B cell (primary cell): ENCODE results near the gene CC2D2B.

ENCODE experiments used
- EZH2 ChIP-seq: IDR thresholded peaks from 2 replicates; pipeline ENCODE4 v1.6.1; 2012; ENCODE audit warnings: borderline replicate concordance, low read depth, mild to moderate bottlenecking, moderate library complexity, low read length; ENCODE audit not compliant: insufficient read depth, poor library complexity, severe bottlenecking
- TF ChIP-seq, protein P1 (sequence below): fragments of 200-600 bp; IDR thresholded peaks from one replicate; pipeline ENCODE4 v1.8.0; 2022; ENCODE audit warnings: antibody characterized with exemption, mild to moderate bottlenecking

DNA sequence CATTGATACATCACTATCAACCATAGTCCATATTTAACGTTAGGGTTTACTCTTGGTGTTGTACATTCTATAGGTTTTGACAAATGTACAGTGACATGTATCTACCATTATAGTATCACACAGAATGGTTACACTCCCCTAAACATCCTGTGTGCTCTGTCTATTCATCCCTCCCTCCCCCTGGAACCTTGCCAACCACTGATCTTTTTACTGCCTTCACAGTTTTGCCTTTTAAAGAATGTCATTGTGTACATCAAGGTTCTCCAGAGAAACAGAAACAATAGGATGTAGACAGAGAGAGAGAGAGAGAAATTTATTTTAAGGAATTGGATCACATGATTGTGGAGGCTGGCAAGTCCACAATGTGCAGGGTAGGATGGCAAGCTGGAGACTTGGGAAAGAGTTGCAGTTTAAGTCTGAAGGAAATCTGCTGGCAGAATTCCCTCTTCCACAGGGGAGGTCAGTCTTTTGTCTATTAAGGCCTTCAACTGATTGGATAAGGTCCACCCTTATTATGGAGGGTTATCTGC is 90.5 kb downstream of the CC2D2B start:
- TF ChIP-seq, protein P1, sequence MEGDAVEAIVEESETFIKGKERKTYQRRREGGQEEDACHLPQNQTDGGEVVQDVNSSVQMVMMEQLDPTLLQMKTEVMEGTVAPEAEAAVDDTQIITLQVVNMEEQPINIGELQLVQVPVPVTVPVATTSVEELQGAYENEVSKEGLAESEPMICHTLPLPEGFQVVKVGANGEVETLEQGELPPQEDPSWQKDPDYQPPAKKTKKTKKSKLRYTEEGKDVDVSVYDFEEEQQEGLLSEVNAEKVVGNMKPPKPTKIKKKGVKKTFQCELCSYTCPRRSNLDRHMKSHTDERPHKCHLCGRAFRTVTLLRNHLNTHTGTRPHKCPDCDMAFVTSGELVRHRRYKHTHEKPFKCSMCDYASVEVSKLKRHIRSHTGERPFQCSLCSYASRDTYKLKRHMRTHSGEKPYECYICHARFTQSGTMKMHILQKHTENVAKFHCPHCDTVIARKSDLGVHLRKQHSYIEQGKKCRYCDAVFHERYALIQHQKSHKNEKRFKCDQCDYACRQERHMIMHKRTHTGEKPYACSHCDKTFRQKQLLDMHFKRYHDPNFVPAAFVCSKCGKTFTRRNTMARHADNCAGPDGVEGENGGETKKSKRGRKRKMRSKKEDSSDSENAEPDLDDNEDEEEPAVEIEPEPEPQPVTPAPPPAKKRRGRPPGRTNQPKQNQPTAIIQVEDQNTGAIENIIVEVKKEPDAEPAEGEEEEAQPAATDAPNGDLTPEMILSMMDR, result no peak
- TF ChIP-seq EZH2, result no peak
